Measurements from ENCODE around the gene SPTBN4. TPM values are rescaled to one million over a fixed set of nuclear protein-coding genes. Genes with fewer than 3 reads are reported as not detected.
A peak's percentile ranks its signal among the peaks of the same experiment; 100 is the strongest.

The SPTBN4 gene
- total RNA-seq, 4 donors from 2014 or later = 4.7 to 9.4 (median 5.9) TPM

DNA sequence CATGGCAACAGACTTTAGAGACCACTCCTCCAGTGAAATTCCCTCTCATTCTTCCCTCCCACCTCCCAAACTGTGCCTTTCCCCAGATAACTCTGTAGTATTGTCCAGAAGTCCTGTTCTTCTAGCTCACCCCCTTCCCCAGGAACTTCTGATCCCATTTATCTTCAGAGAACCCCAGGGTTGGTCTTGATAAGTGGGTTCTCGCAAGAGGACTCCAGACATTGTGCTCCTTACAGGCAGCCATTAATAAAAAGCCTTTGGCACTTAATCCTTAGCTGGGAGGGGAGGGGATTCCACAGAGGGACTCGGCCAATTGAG lies 136.2 kb downstream of the SPTBN4 start:
- TF ChIP-seq EP300 (IDR thresholded peaks at IDR 0.05) (no peak), POLR2A (IDR thresholded peaks at IDR 0.05) (no peak), POLR2AphosphoS5 (IDR thresholded peaks at IDR 0.05) (no peak)
- TF ChIP-seq, protein P1, sequence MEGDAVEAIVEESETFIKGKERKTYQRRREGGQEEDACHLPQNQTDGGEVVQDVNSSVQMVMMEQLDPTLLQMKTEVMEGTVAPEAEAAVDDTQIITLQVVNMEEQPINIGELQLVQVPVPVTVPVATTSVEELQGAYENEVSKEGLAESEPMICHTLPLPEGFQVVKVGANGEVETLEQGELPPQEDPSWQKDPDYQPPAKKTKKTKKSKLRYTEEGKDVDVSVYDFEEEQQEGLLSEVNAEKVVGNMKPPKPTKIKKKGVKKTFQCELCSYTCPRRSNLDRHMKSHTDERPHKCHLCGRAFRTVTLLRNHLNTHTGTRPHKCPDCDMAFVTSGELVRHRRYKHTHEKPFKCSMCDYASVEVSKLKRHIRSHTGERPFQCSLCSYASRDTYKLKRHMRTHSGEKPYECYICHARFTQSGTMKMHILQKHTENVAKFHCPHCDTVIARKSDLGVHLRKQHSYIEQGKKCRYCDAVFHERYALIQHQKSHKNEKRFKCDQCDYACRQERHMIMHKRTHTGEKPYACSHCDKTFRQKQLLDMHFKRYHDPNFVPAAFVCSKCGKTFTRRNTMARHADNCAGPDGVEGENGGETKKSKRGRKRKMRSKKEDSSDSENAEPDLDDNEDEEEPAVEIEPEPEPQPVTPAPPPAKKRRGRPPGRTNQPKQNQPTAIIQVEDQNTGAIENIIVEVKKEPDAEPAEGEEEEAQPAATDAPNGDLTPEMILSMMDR (IDR thresholded peaks at IDR 0.05) = no peak
- peak overlapping the region in 1 of 2 donors; percentile 71 for H3K4me3 ChIP-seq
- peaks cover 0 to 95% (median 66%) of the 10 kb centered on the region in 3 donors for H3K4me1 ChIP-seq
- ATAC-seq = no peak
- no peaks in the 10 kb centered on the region for H3K9me3 ChIP-seq
- peaks cover 31% of the 10 kb centered on the region for H3K27me3 ChIP-seq
- H3K27ac ChIP-seq = peak overlapping the region; percentile 50 to 87 (median 86)
- 57 to 67% methylated on average over 1 to 2 of the region's 2 CpGs for WGBS, 2 donors (ENCODE audit: low coverage in 1 of 2)
- H3K36me3 ChIP-seq = no peaks in the 10 kb centered on the region

DNA sequence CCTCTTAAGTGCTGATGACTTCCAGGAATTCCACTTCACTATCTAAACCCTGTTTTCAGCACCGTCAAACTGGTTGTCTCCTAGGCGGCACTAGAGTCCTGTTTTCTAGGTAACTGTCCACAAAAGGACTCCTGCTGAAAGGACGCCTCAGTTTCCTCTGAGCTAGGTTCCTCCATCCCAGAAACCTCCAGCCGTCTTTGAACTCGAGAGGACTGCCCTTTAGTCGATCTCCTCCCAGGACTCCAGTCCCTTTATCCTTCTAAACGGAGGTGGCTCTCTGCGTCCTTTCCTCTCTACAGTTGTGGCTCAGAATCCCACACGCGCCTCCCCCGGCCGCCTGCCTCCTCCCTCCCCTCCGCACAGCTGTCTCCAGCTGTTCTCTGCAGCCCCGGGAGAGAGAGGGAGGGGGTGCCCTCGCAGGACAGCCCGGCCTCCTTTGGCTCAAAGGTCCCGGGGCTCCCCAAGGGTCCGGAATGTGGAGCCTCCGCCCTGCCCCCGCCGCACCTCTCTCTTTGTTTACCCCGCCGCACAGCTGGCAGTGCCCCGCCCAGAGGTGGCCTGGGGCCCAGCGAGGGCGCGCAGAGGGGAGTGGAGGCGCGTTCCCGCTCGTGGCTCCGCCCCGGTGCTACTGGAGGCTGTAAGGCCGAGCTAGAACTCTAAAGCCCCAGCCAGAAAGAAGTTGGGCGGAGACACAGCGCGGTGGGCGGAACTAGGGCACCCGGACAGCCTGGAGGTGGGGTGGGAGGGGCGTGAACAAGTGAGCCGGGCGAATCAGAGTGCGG lies 136.8 kb downstream of the SPTBN4 start:
- 0% methylated on average over 8 to 18 of the region's 43 CpGs for WGBS, 2 donors (ENCODE audit: low coverage in 1 of 2)
- peaks cover 26% of the 10 kb centered on the region for H3K27me3 ChIP-seq
- peaks cover 0 to 94% (median 61%) of the 10 kb centered on the region in 3 donors for H3K4me1 ChIP-seq
- H3K4me3 ChIP-seq = peak overlapping the region; percentile 23 to 71
- TF ChIP-seq, protein P1 (IDR thresholded peaks at IDR 0.05) = peak in 2 of 4 experiments; percentile 4 to 11
- TF ChIP-seq POLR2A (IDR thresholded peaks at IDR 0.05) = peak; percentile 25 to 41
- TF ChIP-seq POLR2AphosphoS5 (IDR thresholded peaks at IDR 0.05) = peak; percentile 78
- no peak for TF ChIP-seq EP300 (IDR thresholded peaks at IDR 0.05)
- H3K9me3 ChIP-seq = no peaks in the 10 kb centered on the region
- peak; percentile 85 for ATAC-seq
- peak overlapping the region; percentile 50 to 87 (median 86) for H3K27ac ChIP-seq
- H3K36me3 ChIP-seq = no peaks in the 10 kb centered on the region

DNA sequence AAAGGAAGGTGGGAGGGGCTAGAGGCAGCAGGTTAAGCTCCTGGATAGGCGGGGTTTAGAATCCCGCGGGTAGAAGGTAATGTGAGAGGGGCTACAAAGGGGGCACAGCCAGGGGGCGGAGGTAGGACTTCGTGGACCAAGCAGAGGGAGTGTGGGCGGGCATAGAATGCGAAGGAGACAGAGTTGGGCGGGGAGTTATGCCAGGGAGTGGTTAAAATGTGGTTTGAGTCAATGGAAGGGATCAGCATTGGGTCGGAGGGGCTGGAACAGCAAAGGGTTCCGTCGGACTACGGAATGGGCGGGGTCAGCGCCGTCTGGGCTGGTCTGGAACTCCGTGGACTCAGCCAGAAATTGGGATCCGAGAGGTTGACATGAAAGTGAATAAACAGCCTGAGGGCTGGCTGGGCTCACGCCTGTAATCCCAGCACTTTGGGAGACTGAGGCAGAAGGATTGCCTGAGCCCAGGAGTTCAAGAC lies 137.4 kb downstream of the SPTBN4 start:
- peak overlapping the region; percentile 23 to 71 for H3K4me3 ChIP-seq
- peaks cover 26% of the 10 kb centered on the region for H3K27me3 ChIP-seq
- H3K36me3 ChIP-seq = no peaks in the 10 kb centered on the region
- H3K4me1 ChIP-seq = peaks cover 0 to 92% (median 61%) of the 10 kb centered on the region in 3 donors
- no peak for ATAC-seq
- H3K9me3 ChIP-seq = no peaks in the 10 kb centered on the region
- WGBS, 2 donors (ENCODE audit: low coverage in 1 of 2) = 0 to 10% methylated on average over 9 to 18 of the region's 18 CpGs
- no peak for TF ChIP-seq POLR2A (IDR thresholded peaks at IDR 0.05)
- no peak for TF ChIP-seq POLR2AphosphoS5 (IDR thresholded peaks at IDR 0.05)
- TF ChIP-seq, protein P1 (IDR thresholded peaks at IDR 0.05) = no peak
- TF ChIP-seq EP300 (IDR thresholded peaks at IDR 0.05) = no peak
- peak overlapping the region in 3 of 4 donors; percentile 85 to 87 (median 87) for H3K27ac ChIP-seq

DNA sequence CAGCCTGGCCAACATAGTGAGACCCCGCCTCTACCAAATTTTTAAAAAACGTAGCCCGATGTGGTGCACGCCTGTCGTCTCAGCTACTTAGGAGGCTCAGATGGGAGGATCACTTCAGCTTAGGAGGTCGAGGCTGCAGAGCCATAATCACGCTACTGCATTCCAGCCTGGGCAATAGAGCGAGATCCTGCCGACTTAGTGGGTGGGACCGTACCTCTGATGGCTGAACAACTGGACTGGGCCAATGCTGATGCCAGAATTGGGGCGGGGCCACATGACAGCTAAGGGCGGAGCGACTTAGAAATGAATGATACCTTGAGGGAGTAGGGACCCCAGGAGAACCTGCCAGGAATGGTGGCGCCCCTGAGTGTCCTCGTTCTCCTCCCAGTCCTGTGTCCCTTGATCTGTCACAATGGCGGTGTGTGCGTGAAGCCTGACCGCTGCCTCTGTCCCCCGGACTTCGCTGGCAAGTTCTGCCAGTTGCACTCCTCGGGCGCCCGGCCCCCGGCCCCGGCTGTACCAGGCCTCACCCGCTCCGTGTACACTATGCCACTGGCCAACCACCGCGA lies 137.9 kb downstream of the SPTBN4 start:
- Histone ChIP-seq H3K27ac (peak overlapping the region in 3 of 4 donors; percentile 85 to 87 (median 87)), H3K9me3 (no peaks in the 10 kb centered on the region), H3K36me3 (no peaks in the 10 kb centered on the region), H3K4me1 (peaks cover 0 to 92% (median 60%) of the 10 kb centered on the region in 3 donors), H3K27me3 (peaks cover 25% of the 10 kb centered on the region), H3K4me3 (peak overlapping the region; percentile 5 to 71)
- ATAC-seq = no peak
- TF ChIP-seq EP300 (IDR thresholded peaks at IDR 0.05) (no peak), POLR2AphosphoS5 (IDR thresholded peaks at IDR 0.05) (no peak), POLR2A (IDR thresholded peaks at IDR 0.05) (no peak)
- TF ChIP-seq, protein P1 (IDR thresholded peaks at IDR 0.05) = no peak
- WGBS, 2 donors (ENCODE audit: low coverage in 1 of 2) = 7 to 24% methylated on average over 3 to 5 of the region's 29 CpGs

Data from gastroesophageal sphincter (tissue), 4 donors.